Measurements from ENCODE around the gene KLHL3. TPM values are rescaled to one million over a fixed set of nuclear protein-coding genes. Genes with fewer than 3 reads are reported as not detected.

The KLHL3 gene
- total RNA-seq, 4 donors from 2014 or later: 0.75 to 4.4 (median 2.6) TPM

- no peak overlapping the region for H3K4me3 ChIP-seq
- no peaks in the 10 kb centered on the region for H3K36me3 ChIP-seq
- 100% methylated on average over 3 to 4 of the region's 4 CpGs for WGBS, 2 donors (ENCODE audit: low coverage in 1 of 2)
- no peaks in the 10 kb centered on the region for H3K27me3 ChIP-seq
- no peak for DNase-seq
- H3K9me3 ChIP-seq: no peaks in the 10 kb centered on the region
- intact Hi-C loops (cut with DNase I; ENCODE audit: low total_unique reads): no loop called here
- peaks cover 0 to 2% (median under 1%) of the 10 kb centered on the region in 4 donors for H3K4me1 ChIP-seq
- in situ Hi-C loops (cut with MboI; ENCODE audit: low pct_ligation_motif_present in 1 of 4, low pct_unique_long_range_greater_than_20kb in 1 of 4, low sequenced_read_pairs in 3 of 4): no loop called here
- TF ChIP-seq, protein P1, sequence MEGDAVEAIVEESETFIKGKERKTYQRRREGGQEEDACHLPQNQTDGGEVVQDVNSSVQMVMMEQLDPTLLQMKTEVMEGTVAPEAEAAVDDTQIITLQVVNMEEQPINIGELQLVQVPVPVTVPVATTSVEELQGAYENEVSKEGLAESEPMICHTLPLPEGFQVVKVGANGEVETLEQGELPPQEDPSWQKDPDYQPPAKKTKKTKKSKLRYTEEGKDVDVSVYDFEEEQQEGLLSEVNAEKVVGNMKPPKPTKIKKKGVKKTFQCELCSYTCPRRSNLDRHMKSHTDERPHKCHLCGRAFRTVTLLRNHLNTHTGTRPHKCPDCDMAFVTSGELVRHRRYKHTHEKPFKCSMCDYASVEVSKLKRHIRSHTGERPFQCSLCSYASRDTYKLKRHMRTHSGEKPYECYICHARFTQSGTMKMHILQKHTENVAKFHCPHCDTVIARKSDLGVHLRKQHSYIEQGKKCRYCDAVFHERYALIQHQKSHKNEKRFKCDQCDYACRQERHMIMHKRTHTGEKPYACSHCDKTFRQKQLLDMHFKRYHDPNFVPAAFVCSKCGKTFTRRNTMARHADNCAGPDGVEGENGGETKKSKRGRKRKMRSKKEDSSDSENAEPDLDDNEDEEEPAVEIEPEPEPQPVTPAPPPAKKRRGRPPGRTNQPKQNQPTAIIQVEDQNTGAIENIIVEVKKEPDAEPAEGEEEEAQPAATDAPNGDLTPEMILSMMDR (IDR thresholded peaks at IDR 0.05): no peak
- TF ChIP-seq POLR2AphosphoS5 (IDR thresholded peaks at IDR 0.05) (no peak), EP300 (IDR thresholded peaks at IDR 0.05; ENCODE audit: low read depth) (no peak), POLR2A (IDR thresholded peaks at IDR 0.05) (no peak)
- H3K27ac ChIP-seq: no peak overlapping the region
These were observed 24.4 kb upstream of the KLHL3 start for GRCh38 chr5:137760294-137760693.

DNA sequence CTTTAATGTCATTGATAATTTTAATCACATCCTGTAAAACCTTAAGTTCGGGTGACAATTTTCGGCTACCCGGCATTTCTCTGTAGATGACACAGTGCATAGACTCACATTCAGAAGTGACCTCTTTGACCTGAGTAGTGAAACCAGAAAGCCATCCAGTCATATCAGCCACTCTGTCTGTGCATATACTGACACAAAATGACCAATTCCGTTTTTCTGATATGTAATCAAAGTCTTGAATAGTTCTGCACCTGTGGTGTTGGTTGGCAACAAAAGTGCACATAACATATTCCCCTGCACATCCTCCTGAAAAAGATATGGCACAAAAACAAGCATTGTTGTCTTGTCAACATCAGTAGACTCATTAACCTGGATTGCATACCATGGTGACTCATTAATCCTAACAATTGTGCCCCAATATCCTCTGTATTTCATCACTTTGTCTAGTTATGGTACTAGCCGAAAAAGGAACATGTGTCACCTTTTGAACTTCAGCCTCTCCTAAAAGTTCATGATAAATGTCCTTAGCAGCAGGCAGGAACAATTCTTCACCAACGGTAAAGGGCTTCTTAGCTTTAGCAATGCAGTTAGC is 22.9 kb upstream of the KLHL3 start:
- Histone ChIP-seq H3K4me1 (peaks cover 0 to 6% (median 4%) of the 10 kb centered on the region in 4 donors), H3K9me3 (no peaks in the 10 kb centered on the region), H3K27me3 (no peaks in the 10 kb centered on the region), H3K36me3 (no peaks in the 10 kb centered on the region), H3K4me3 (no peak overlapping the region), H3K27ac (no peak overlapping the region)
- intact Hi-C loops (cut with DNase I; ENCODE audit: low total_unique reads) (no loop called here), in situ Hi-C loops (cut with MboI; ENCODE audit: low pct_ligation_motif_present in 1 of 4, low pct_unique_long_range_greater_than_20kb in 1 of 4, low sequenced_read_pairs in 3 of 4) (no loop called here)
- no peak for DNase-seq
- TF ChIP-seq, protein P1 (IDR thresholded peaks at IDR 0.05): no peak
- TF ChIP-seq POLR2A (IDR thresholded peaks at IDR 0.05): no peak
- TF ChIP-seq EP300 (IDR thresholded peaks at IDR 0.05; ENCODE audit: low read depth): no peak
- no peak for TF ChIP-seq POLR2AphosphoS5 (IDR thresholded peaks at IDR 0.05)
- 66 to 68% methylated on average over 4 to 6 of the region's 6 CpGs for WGBS, 2 donors (ENCODE audit: low coverage in 1 of 2)

DNA sequence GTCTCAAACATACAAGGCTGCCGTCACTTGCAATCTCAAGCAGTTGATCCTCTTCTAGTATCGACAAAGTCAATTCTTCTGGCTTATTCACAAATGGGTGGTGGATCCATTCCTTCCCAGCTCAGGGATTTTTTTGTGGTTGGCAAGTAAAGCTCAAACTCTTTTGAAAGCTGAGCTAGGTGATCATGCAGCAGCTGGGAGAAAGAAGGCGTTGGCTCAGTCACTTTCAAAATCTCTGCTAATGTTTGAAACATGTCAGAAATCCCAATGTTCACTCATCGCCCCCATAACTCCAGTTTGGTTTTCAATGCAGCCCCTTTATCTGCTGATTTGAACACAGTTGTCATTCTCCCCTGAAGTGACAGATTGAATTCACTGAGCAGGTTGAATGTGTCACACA is 22.2 kb upstream of the KLHL3 start:
- TF ChIP-seq EP300 (IDR thresholded peaks at IDR 0.05; ENCODE audit: low read depth) (no peak), POLR2AphosphoS5 (IDR thresholded peaks at IDR 0.05) (no peak), POLR2A (IDR thresholded peaks at IDR 0.05) (no peak)
- TF ChIP-seq, protein P1 (IDR thresholded peaks at IDR 0.05): no peak
- in situ Hi-C loops (cut with MboI; ENCODE audit: low pct_ligation_motif_present in 1 of 4, low pct_unique_long_range_greater_than_20kb in 1 of 4, low sequenced_read_pairs in 3 of 4) (no loop called here), intact Hi-C loops (cut with DNase I; ENCODE audit: low total_unique reads) (no loop called here)
- no peak overlapping the region for H3K27ac ChIP-seq
- no peak overlapping the region for H3K4me3 ChIP-seq
- 77 to 83% methylated on average over 3 to 4 of the region's 4 CpGs for WGBS, 2 donors (ENCODE audit: low coverage in 1 of 2)
- no peaks in the 10 kb centered on the region for H3K9me3 ChIP-seq
- H3K27me3 ChIP-seq: no peaks in the 10 kb centered on the region
- DNase-seq: no peak
- peaks cover 0 to 6% (median 4%) of the 10 kb centered on the region in 4 donors for H3K4me1 ChIP-seq
- H3K36me3 ChIP-seq: no peaks in the 10 kb centered on the region

DNA sequence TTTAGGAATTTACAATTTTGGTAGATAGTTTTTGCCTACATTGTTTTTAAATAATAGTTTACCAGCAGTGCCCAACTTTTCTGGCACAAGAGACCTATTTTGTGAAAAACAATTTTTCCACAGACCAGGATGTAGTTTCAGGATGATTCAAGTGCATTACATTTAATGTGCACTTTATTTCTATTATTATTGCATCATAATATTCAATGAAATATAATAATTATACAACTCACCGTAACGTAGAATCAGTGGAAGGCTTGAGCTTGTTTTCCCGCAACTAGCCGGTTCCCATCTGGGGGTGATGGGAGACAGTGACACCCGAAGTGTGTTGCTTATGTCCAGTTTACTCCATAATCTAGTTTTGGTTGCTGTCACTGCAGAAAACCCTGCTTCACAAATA is 21.7 kb upstream of the KLHL3 start:
- no peak overlapping the region for H3K4me3 ChIP-seq
- intact Hi-C loops (cut with DNase I; ENCODE audit: low total_unique reads): no loop called here
- H3K27ac ChIP-seq: no peak overlapping the region
- 93 to 94% methylated on average over 5 of the region's 5 CpGs for whole genome bisulfite sequencing, 2 donors (ENCODE audit: low coverage in 1 of 2)
- no peaks in the 10 kb centered on the region for H3K27me3 ChIP-seq
- no peak for DNase-seq
- H3K4me1 ChIP-seq: peaks cover 0 to 6% (median 4%) of the 10 kb centered on the region in 4 donors
- in situ Hi-C loops (cut with MboI; ENCODE audit: low pct_ligation_motif_present in 1 of 4, low pct_unique_long_range_greater_than_20kb in 1 of 4, low sequenced_read_pairs in 3 of 4): no loop called here
- H3K36me3 ChIP-seq: no peaks in the 10 kb centered on the region
- TF ChIP-seq POLR2AphosphoS5 (IDR thresholded peaks at IDR 0.05) (no peak), POLR2A (IDR thresholded peaks at IDR 0.05) (no peak), EP300 (IDR thresholded peaks at IDR 0.05; ENCODE audit: low read depth) (no peak)
- TF ChIP-seq, protein P1 (IDR thresholded peaks at IDR 0.05): no peak
- no peaks in the 10 kb centered on the region for H3K9me3 ChIP-seq

All from transverse colon (tissue), 4 donors.